Activated CD8-positive, alpha-beta memory T cell treated with anti-CD3 and anti-CD28 coated beads, Interleukin-2, amount 50 U/mL, for 48 hours (primary cell): ENCODE data around the gene PDIA4.
"Not testable (repeated sequence)": the region's sequence is repeated elsewhere in the genome, so short reads cannot be mapped to it uniquely, and the experiment has no call there.

Experiments used
- DNase-seq: peaks from one replicate; pipeline ENCODE4 v3.0.0-alpha.2; 2020

PDIA4 gene, protein sequence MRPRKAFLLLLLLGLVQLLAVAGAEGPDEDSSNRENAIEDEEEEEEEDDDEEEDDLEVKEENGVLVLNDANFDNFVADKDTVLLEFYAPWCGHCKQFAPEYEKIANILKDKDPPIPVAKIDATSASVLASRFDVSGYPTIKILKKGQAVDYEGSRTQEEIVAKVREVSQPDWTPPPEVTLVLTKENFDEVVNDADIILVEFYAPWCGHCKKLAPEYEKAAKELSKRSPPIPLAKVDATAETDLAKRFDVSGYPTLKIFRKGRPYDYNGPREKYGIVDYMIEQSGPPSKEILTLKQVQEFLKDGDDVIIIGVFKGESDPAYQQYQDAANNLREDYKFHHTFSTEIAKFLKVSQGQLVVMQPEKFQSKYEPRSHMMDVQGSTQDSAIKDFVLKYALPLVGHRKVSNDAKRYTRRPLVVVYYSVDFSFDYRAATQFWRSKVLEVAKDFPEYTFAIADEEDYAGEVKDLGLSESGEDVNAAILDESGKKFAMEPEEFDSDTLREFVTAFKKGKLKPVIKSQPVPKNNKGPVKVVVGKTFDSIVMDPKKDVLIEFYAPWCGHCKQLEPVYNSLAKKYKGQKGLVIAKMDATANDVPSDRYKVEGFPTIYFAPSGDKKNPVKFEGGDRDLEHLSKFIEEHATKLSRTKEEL

DNA sequence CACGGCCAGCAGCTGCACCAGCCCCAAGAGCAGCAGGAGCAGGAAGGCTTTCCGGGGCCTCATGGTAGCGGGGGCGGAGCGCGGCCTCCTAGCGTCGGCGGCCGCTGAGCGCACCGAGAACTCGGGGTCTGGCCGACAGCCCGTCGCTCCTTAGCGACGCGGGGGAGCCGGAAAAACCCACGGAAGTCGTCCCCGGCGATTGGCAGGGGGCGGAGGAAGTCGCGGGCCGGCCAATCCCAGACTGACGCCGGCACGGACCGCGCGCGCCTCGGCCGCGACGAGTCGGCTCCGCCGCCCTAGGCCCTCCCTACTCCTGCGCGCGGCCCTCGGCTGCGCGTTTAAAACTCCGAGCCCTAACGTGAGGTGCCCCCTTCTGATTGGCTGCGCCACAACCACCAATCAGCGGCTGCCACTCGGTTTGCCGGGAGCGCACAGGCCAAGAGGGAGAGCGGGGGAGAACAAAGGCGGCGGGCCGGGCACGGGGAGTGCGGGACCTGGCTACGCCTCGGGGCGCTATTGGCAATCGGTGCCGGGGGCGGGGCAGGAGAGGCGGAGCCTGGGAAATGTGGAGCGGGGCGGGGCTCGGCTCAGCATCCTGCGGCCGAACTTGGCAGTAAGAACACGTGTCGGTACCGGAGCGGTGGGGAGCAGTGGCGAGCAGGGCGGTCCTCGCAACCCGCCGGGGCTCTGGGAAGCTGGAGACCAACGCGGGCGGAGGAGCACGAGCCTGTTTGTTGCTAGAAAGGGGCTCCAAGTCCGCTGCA is at the start of gene PDIA4:
TSS of gene PDIA4 (minus strand) at position 160 of the 764 bp plus-strand sequence. CDS start at position 63, 97 bp downstream.
- DNase-seq: peak; percentile 100

DNA sequence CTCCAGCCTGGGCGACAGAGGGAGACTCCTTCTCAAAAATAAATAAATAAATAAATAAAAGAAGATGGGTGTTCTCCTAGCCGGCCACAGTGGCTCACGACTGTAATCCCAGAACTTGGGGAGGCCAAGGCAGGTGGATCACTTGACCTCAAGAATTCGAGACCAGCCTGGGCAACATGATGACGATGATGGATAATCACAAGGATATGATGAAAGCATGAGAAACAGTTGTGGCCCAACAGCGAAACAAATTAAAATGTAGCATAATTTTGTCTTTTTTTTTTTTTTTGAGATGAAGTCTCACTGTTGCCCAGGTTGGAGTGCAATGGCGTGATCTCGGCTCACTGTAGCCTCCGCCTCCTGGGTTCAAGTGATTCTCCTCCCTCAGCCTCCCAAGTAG is 49.3 kb upstream of the PDIA4 start:
- no peak for DNase-seq

DNA sequence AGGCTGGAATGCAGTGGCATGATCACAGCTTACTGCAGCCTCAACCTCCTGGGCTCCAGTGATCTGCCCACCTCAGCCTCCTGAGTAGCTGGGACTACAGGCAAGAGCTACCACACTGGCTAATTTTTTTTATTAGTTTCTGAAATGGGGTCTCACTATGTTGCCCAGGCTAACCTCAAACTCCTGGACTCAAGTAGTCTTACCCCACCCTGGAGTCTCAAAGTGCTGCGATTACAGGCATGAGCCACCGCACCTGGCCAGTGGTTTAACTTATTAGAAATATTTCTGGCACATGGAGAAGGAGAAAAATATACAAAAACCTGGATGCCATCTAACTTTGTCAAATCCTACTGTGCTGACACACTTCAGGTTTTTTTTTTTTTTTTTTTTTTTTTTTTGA is 47.0 kb upstream of the PDIA4 start:
- no peak for DNase-seq

DNA sequence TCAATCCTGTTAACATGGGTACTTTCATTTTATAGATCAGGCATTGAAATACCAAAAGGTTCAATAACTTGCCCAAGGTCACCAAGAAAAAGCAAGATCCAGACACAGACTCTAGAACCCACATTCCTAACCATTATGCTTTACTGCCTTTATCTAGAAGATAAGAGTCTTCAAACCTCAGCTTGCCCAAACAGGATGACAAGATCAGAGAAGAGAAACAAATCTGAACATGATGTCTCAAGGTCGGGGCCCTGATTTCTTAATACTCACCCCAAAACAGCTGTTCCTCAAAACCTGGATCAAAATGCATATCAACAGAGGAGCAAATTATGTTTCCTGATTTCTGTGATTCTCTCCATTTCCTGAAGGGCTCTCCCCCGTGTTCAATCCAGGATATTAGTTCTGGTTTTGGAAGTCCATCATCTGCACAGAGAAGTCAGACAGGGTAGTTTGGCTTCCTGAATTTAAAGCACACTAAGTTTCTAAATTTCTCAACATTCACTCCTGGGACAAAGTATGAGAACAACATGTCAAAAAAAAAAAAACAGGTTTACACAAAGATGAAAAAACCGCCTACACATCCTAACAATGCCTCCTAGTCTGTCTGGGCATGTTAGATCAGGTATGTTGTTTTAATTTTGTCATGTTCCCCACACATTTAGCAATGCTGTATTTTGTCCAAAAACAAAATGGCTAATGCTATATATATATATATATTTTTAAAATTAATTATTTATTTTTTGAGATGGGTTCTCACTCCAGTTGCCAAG is 46.0 kb upstream of the PDIA4 start:
- no peak for DNase-seq

DNA sequence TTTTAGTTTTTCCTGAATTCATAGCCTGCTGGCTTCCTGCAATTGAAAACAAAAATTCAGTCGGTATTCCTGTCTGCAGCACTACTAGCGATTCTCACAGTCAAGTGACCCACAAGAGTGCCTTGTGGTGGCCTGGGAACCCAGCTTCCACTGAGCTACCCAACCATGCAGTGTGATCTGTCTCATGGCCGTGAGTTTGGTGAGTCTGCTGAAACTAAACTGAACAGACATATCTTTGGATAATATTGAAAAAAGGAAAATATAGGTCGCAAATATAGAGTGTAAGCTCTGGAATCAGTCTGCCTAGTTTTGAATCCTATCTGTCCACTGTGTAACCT is 44.1 kb upstream of the PDIA4 start:
- no peak for DNase-seq

DNA sequence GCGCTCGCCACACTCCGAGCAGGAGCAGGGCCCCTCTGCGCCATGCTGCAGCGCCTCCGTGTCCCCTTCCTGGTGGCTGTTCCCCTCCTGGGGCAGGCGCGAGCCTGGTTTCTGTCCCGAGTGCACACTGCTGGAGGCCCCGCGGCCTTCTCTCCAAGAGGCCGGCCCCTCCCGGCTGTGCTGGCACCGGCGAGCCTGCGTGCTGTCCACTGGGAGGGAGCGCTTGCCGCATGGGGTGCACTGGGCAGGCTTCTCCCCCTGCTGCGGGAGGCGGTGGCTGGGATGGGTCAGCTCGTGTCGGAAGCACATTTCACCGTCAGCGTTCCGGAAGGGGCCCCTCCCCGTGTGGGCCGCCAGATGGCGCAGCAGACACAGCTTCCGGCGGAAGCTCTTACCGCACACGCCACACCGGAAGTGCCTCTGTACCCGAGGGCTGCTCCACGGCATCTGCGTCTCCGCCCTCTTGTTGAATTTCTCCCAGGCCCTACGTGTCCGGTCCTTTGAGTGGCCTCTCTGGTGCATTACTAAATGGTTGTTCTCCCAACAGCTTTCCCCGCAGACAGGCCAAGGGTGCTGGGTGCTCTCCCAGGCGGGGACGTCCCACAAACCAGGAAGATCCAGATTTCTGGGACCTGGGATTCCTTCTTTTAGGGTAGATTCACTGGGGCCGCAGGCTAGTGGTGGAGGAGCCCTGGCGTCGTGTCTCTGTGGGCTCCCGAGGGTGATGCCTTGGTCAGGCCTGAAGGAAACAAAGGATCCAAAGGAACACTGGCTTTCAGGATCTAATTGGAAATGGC is 43.5 kb upstream of the PDIA4 start:
- DNase-seq: peak; percentile 71

DNA sequence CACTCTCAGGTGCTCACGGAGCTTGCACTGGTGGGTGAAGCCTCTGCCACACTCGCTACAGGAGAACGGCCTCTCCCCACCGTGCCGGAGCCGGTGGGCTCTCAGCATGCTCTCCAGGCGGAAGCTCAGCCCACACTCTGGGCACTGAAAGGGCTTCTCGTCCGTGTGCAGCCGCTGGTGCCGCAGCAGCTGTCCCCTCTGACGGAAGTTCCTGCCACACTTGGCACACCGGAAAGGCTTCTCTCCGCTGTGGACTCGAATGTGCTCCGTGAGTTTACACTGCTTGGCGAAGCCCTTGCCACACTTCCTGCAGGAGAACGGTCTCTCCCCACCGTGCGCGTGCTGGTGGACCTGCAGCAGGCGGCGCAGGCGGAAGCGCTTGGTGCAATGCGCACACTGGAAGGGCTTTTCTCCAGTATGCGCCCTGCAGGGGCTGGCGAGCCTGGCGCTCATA is 42.9 kb upstream of the PDIA4 start:
- DNase-seq: no peak

DNA sequence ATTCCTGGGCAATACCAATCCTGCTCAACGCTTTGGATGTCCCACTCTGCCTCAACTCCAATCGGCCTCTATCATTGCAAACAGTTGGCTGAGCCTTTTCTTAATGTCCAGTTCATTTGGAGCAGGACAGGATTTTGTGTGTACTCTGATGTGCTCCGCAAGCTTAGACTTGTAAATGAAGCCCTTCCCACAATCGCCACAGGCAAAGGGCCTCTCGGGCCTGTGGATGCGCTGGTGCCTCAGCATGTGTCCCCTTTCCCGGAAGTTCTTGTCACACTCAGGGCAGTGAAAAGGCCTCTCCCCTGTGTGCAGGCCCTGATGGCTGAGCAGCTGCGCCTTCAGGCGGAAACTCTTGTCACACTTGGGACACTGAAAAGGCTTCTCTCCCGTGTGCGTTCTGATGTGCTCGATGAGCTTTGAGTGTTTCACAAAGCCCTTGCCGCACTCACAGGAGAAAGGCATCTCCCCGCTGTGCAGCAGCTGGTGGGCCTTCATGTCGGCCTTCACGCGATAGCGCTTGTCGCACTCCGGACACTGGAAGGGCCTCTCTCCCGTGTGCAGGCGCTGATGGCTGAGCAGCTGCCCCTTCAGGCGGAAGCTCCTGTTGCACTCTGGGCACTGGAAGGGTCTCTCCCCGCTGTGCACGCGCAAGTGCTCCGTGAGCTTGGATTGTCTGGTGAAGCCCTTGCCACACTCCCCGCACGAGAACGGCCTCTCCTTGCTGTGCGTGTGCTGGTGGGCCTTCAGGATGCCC is 42.2 kb upstream of the PDIA4 start:
- no peak for DNase-seq

DNA sequence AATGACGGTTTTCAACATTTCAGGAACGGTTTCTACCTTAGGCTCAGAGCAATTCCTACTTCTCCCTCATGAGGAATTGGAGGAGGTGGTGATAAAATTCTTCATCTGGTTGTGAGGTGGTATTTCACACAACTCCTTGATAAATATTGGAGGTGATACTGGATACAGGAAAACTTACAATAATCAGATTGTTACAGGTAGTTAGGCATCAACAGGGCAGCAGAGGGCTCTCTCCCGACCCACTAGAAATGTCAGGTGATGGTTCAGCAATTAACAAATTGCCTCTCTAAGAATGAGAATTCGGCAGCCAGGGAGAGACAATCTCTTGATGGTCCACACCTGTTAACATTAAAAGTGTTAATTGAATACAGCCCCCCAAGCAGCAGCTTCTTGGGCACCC is 39.6 kb upstream of the PDIA4 start:
- DNase-seq: no peak

DNA sequence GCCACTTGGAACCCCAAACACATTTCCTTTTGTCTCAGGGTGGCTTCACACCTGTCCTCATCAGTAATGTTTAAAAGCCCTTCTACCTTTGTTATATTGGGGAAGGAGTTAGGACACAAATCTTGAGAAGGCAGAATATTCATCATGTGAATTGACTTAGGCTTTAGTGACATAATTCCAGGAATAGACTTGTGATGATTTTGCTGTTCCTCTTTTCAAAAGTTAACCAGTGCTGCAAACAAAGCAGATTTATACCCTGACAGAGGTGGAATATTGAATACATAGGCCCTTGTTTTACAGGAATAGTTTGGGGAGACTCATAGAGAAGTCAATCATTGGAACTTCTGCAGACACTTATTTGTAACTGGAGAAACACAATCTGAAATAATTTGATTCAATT is 35.2 kb upstream of the PDIA4 start:
- DNase-seq: no peak

DNA sequence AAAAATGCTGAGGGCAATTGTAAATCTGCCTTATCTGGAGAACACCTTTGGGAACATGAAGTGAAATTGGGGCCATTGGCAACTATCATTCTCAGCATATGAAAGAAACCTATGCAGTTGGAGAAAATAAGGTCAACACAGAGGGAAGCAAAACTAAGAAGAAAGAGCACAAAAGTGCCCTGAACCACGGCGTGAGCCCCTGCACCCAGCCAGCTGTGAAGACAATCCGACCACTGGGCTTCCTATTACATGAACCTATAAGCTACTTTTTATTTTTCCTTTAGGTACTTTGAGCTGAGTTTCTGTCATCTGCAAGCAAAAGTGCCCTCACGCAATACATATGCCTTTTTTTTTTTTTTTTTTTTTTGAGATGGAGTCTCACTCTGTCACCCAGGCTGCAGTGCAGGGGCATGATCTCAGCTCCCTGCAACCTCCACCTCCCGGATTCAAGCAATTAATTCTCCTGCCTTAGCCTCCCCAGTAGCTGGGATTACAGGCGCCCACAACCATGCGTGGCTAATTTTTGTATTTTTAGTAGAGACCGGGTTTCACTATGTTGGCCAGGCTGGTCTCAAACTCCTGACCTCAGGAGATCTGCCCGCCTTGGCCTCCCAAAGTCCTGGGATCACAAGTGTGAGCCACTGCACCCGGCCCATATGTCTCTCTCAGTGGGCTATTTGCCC is 34.1 kb upstream of the PDIA4 start:
- DNase-seq: not testable (repeated sequence)

DNA sequence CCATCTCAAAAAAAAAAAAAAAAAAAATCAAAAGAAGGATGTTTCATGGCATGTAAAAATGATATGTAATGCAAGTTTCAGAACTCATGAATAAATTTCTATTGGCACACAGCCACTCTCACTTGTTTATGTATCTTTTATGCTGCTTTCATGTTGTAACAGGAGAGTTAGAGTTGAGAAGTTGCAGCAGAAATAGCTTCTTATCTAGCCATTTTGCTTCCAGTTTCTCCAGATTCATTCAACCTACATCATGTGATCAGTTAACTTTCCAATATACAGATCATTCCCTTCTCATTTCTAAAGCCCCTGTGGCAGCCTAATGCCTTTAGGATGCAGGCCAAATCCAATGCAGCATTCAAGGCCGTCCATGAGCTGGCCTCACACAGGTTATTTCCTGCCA is 31.9 kb upstream of the PDIA4 start:
- no peak for DNase-seq

DNA sequence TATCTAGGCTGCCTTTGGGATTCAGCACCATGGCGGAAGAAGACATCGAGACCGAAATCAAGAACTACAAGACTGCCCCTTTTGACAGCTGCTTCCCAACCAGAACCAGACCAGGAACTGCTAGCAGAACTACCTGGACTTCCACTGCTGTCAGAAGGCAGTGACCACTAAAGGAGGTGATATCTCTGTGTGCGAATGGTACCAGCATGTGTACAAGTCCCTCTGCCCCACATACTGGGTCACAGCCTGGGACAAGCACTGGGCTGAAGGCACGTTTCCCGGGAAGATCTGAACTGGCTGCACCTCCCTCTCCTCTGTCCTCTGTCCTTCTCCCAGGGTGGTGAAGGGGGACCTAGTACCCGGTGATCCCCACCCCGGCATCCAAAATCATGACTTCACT is 25.6 kb upstream of the PDIA4 start:
- no peak for DNase-seq

DNA sequence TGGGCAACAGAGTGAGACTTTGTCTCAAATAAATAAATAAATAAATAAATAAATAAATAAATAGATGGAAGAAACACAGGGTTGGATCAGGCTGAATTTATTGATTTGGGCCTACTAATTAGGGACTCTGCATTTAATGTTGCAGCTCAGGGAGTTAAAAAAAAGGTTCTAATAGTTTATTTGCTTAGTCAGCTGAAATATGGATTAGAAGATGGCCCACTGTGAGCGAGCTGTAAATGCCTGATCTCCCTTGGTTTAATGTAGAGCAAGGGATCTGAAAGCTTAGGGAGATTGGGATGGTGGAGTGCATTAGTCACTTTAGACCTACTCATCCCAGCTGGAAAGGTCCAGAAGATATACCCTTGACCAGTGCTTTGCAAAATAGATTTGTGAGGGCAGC is 25.1 kb upstream of the PDIA4 start:
- no peak for DNase-seq

DNA sequence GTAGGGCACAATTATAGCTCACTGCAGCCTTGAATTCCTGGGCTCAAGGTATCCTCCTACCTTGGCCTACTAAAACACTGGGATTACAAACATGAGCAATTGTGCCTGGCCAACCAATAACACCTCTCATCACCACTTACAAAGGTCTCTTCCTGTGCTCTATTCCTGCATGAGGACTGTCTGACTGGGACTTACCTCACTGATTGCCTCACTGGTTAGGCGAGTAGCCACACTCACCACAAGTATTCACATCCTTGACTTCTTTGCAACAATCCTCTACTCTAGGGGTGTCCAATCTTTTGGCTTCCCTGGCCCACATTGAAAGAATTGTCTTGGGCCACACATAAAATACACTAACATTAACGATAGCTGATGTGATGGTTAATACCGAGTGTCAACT is 22.6 kb upstream of the PDIA4 start:
- no peak for DNase-seq

DNA sequence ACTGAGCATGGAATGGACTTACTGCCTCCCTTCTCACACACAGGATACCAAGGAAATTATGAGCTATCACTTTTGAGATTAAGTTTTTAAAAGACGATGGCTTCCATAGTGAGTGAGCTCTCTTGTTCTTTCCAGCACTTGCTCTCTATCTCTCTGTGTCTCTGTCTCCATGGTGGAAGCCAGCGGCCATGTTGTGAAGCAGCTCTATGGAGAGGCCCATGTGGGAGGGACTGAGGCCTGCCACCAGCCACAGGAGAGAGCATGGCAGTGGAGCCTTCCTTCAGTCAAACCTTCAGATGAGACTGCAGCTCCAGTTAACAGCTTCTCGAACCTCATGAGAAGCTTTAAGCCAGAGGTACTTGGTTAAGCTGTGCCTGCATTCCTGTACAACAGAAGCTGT is 20.5 kb upstream of the PDIA4 start:
- no peak for DNase-seq

DNA sequence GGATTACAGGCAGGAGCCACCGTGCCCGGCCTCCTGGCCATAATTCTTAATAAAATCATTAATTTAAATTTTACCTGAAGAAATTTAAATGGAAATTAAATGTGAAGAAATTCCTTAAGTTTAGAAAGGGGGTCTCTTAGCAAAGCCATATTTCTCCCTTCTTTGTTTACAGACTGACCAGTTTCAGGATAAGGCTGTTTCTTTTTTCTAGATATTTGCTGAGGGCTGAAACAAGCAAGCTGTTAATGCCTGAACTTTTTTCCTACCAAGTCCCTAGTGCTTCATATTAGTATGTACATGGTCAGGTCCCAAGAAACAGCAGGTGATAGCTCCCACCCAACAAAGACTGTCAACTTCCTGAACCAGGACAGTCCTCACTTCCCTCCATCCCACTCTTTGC is 18.1 kb upstream of the PDIA4 start:
- DNase-seq: no peak

DNA sequence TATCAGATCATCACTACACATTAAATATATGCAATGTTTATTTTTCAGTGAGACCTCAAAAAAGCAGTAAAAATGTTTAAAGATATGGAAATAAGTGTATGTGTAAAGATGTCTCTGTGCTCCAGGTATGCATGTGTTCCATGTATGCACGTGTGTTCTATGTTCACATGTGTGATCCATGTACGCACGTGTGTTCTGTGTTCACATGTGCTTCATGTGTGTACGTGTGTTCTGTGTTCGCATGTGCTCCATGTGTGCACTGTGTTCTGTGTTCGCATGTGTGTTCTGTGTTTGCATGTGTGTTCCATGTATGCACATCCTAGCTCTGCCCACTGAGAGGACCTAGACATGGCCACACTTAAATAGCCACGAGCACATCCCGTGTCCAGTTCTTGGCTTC is 15.6 kb upstream of the PDIA4 start:
- DNase-seq: no peak

DNA sequence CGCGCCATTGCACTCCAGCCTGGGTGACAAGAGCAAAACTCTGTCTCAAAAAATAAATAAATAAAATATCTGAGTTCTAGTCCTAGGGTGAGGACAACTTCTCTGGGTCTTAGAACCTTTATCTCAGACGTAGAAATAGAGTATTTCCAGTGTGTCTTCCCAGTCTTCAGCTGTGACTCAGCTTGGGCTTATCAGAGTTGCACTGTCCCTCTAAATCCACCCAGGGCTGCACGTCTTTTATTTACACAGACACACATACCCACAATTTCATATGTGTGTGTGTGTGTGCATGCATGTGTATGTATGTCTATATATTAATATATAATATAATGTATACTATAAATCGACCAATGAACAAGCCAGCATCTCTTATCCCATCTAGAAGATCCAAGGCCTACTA is 13.0 kb upstream of the PDIA4 start:
- no peak for DNase-seq

DNA sequence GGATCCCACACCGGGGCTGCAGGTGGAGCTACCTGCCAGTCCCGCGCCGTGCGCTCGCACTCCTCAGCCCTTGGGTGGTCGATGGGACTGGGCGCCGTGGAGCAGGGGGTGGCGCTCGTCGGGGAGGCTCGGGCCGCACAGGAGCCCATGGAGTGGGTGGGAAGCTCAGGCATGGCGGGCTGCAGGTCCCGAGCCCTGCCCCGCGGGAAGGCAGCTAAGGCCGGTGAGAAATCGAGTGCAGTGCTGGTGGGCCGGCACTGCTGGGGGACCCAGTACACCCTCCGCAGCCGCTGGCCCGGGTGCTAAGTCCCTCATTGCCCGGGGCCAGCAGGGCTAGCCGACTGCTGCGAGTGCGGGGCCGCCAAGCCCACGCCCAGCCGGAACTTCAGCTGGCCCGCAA is 10.3 kb upstream of the PDIA4 start:
- not testable (repeated sequence) for DNase-seq

DNA sequence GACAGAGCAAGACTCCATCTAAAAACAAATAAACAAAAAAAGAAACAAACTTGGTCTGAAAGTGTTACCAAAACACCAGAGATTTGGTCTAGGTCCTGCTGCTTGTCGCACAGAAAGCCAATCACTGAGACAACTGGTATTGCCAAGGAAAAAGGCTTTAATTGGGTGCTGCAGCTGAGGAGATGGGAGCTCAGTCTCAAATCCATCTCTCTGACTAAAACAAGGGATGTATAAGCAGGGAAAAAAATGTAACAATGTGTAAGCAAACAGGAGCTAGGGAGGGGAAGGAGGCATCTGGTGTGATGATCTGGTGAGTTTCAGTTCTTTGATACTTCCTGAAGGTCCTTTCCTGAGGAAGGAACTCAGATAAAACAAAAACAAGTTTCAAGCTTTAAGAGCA is 8.4 kb upstream of the PDIA4 start:
- no peak for DNase-seq
